SK-MEL-5 (cell line): ENCODE data around the gene SRGAP1. TPM values are rescaled to one million over a fixed set of nuclear protein-coding genes. Genes with fewer than 3 reads are reported as not detected.

Experiments
- DNase-seq: peaks from one replicate; pipeline ENCODE4 v3.0.0-alpha.2; 2016; ENCODE audit warnings: low read depth, low spot score
- in situ Hi-C: cut with HindIII; loops from 2 replicates; pipeline ENCODE4 v1.10.0; 2016; ENCODE audit warnings: low sequenced_read_pairs, high pct_unique_total_duplicates, low pct_unique_long_range_greater_than_20kb
- total RNA-seq: library from RNA; depleted of rRNA; stranded (reverse); fragments of >200 nt; shearing (Covaris generic); gene quantifications from 2 replicates; pipeline ENCODE4 v1.2.3, GENCODE V29; 2014

SRGAP1 gene
- total RNA-seq, 1 experiment from 2014 or later: 20.7 TPM

DNA sequence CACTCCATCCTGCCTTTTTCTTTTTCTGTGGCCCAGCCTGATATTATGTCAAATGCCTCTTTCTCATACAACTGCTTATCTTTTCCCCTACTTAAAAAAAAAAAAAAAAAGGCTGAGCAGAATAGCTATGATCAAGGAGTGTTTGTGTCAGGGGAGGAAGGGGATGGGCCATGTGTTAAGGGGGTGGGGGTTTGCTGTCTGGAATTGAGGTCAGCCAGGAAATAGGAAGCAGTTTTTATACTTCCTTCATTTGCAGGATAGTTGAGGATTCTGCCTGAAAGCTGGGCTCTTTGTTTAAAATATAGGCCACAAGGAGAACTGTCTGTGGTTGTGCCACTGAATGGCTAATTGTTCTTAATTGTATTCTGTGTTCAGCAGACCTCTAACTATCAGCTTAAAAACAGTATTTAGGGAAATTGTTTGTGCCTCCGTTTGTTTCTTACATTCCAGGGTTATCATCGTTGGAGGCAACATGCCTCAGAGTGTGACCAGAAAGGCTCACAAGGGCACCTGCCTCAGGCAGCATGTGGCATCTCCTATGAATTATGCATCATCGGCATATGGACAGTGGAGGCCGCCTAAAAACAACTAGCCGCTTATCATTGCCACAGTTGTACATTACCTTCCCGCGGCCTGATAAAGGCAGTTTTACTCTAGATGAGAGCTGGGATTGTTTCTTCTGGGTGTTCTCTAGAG lies 96.0 kb downstream of the SRGAP1 start:
- peak; percentile 91 for DNase-seq
- in situ Hi-C loops: no loop called here

DNA sequence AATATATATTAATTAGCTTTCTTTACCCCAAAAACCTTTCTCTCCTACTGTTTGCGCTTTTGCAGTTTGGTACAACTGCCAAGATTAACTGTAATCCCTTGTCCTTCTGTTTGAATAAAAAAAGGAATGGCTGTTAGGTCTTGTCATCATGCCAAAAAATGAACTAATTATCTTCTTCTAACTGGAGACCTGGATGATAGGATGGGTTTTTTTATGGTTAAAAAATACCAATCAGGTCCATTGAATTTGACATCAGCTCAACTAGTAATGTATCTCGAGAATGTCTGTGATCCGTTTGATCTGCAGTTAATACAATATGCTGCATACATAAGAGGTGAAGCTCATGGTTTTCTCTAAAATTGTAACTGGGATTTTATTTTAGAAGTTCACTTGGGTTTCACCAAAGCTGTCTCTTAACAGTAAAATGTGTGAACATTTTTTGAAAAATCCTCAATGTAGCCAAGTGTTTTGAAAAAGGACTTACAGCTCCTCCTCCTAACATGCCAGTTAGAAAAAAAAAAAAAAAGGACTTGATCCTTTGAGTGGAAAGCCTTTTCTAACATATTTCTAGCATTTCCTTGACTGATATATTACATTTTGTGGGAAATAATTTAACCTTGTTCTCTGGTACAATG lies 96.8 kb downstream of the SRGAP1 start:
- peak; percentile 14 for DNase-seq
- in situ Hi-C loops: no loop called here

- peak; percentile 16 for DNase-seq
- in situ Hi-C loops: no loop called here
Measured at GRCh38 chr12:63941879-63942278, 97.4 kb downstream of the SRGAP1 start.

DNA sequence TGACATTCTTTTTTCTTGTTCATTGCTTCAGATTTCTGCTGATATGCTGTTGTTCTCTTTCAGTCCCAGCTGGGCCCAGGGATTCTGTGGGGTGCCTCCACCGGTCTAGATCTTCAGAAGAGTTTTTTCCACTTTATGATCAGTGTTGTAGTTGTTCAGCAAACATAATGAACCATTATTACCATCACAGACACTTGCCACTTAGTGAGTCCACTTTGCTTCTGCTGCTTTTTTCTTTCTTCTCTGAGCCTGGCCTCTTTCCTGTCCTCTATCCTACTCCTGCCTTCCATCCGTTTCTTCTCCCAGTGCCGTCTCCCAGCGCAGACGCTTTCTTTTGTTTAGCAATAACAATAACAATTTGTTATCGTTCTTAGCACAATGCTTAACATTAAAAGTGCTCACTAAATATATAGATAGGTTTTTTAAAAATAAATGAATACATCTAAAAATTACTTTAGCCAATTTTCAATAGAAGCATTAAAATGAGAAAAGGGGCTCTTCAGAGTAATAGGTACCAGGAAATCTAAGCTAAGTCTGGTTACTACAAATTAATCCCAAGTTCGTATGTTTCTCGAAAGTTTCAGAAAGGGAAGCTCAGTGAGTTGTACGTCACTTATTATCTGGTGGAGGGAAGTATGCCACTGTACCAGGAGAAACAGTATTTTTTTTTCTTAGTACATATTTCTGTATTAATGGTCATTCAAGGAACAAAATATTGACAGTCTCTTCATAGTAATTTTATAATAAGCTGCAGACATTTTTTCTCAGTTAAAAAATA lies 98.2 kb downstream of the SRGAP1 start:
- in situ Hi-C loops: no loop called here
- DNase-seq: no peak

GRCh38 chr12:63944034-63944579 lies 99.6 kb downstream of the SRGAP1 start:
- in situ Hi-C loops: no loop called here
- DNase-seq: no peak

- in situ Hi-C loops: no loop called here
- no peak for DNase-seq
Measured at GRCh38 chr12:63944586-63945228, 100.2 kb downstream of the SRGAP1 start.

- in situ Hi-C loops: no loop called here
- no peak for DNase-seq
Measured at GRCh38 chr12:63945777-63946176, 101.3 kb downstream of the SRGAP1 start.

- in situ Hi-C loops: no loop called here
- no peak for DNase-seq
Measured at GRCh38 chr12:63948211-63948610, 103.7 kb downstream of the SRGAP1 start.

DNA sequence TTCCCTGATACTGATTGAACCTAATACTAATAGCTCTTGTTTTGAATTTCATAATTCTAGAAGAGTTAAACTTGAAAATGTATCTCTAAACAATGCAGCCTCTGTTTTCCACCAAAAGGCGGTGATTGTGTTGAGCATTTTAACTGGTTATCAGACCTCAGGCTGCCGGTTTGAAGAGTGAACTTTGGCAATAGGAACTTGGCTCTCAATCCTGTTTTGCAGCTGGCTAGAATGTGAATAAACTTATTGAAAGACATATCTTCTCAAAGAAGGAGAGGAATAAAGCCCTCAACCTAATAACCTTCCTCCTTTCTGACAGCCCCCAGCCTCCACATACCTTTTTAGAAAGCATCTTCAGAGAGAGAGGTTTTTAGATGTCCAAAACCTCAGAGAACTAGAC lies 105.4 kb downstream of the SRGAP1 start:
- in situ Hi-C loops: no loop called here

GRCh38 chr12:63952995-63953394 lies 108.5 kb downstream of the SRGAP1 start:
- DNase-seq: no peak
- in situ Hi-C loops: no loop called here

More for the DNA sequence above, 105.4 kb downstream of the SRGAP1 start:
- peak; percentile 92 for DNase-seq

DNA sequence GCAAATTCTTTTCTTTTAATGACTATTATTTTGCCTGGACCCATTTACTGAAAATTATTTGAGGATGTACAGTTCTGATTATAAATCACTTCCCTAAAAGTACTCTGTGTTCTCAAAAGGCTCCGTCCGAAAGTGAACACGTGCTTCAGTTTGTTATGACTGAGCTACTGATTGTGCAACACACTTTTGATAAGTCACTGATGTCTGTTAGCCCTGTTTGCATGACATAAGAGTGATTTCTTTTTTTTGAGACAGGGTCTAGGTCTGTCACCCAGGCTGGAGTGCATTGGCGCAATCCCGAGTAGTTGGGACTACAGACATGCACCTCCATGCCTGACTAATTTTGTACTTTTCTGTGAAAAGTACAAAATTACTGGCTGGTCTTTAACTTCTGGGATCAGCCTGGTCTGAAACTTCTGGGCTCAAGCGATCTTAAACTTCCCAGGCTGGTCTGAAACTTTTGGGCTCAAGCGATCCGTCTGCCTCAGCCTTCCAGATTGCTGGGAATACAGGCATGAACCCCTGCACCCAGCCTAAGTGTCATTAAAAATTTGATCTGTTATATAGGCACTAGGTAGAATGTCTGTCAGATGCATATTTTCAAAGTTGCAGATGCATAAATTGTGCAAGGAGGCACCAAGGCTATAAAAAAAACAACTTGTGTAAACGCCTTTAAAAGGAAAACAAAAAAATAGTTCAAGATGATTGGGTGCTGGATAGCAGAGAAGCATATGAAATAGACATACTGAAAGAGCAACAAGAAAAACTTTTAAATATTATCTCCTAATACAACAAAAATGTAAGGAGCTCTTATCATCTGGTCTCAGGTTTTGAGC lies 111.5 kb downstream of the SRGAP1 start:
- peak; percentile 33 for DNase-seq
- in situ Hi-C loops: no loop called here

DNA sequence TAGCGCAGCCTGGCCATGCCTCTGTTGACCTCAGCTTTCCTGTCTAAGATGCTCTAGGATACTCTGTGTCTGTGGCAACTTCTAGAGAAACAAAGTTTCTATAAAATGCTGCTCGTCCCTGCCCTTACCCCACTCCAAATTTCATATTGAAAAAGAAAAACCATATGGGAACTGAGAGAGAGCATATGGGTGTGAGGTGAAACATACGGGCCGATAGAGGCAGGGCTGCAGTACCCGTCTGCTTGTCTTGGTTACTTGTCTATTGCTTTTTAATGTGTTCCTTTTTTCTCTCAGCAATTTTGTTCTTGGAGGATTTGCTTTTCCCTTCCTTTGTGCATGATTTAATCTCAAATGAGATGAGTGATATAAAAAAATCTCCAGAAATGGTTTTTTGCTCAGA lies 113.0 kb downstream of the SRGAP1 start:
- in situ Hi-C loops: no loop called here

GRCh38 chr12:63958876-63959580 lies 114.5 kb downstream of the SRGAP1 start:
- in situ Hi-C loops: no loop called here

More for the DNA sequence above, 113.0 kb downstream of the SRGAP1 start:
- DNase-seq: no peak

DNA sequence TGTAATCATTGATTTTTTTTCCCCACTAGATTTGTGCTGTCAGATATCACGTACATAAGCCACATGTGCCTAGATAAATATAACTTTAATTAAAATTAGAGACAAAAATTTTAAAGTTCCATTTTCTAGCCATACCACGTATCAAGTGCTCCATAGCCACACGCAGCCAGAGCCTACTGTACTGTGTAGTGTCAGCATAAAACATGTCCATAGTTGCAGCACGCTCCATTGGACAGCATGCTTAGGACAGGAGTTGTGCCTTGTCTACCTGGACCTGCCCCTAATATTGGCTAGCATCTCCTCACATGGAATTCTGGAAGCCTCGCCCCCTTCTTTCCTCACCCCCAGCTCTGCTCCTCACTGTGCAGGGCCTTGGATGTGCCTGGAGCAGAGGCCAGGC lies 116.5 kb downstream of the SRGAP1 start:
- in situ Hi-C loops: no loop called here
- no peak for DNase-seq

More at GRCh38 chr12:63958876-63959580, 114.5 kb downstream of the SRGAP1 start:
- no peak for DNase-seq

DNA sequence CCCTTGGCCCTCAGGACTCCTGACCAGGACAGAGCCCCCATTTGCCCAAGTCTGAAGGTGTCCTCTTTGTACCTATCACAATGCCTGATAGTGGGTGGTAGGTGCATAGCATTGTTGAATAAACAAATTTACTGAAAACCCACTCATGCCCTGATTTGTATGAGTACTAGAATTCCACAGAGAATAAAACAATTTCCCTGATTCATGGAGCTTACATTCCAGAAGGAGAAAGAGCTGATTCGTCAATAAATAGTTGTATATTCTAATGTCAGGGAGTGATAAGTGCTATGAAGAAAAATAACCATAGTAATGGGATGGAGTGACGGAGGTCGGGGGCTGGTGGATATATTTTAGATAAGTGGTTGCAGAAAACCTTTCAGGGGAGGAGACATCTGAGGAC lies 117.0 kb downstream of the SRGAP1 start:
- in situ Hi-C loops: no loop called here
- DNase-seq: no peak

DNA sequence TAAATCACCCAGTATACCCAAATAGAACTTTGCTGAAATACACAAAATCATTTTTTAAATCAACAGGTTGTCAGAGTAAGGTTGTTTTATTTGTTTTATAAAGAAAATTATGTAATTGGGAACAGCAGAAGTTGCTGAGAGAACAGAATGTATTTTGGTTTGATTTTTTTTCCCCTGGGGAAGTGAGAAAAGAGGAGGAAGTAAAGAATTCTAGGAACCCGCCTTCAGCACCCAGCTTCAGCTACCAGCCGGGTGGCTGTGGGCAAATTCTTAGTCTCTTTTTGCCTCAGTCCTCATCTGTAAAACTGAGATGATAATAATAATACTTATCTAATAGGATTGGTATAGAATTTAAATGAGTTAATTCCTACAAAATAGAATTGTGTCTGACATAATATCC lies 119.4 kb downstream of the SRGAP1 start:
- in situ Hi-C loops: no loop called here
- no peak for DNase-seq
